ENCODE results near the gene FGD1.

DNA sequence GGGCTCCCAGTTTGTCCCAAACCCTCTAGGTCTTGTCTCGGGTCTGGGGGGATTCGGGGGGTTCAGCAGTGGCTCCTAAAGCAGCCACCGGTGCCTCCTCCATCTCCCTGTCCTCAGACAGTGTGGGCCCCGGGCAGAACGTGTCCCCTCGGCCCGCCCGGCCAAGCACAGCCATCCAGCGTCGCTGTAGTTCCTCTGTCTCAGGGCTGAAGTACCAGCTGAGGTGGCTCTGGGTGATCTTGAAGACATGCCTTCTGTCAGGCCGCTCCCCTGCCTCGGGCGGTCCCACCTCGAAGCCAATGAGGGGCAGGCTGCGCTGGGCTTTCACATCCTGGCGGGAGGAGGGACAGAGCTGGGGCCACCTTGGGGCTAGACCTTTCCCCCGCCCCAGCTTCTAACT lies 50.0 kb downstream of the FGD1 start:
- TF ChIP-seq, protein P1, sequence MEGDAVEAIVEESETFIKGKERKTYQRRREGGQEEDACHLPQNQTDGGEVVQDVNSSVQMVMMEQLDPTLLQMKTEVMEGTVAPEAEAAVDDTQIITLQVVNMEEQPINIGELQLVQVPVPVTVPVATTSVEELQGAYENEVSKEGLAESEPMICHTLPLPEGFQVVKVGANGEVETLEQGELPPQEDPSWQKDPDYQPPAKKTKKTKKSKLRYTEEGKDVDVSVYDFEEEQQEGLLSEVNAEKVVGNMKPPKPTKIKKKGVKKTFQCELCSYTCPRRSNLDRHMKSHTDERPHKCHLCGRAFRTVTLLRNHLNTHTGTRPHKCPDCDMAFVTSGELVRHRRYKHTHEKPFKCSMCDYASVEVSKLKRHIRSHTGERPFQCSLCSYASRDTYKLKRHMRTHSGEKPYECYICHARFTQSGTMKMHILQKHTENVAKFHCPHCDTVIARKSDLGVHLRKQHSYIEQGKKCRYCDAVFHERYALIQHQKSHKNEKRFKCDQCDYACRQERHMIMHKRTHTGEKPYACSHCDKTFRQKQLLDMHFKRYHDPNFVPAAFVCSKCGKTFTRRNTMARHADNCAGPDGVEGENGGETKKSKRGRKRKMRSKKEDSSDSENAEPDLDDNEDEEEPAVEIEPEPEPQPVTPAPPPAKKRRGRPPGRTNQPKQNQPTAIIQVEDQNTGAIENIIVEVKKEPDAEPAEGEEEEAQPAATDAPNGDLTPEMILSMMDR (IDR thresholded peaks at IDR 0.05): no peak
- TF ChIP-seq, protein P2, sequence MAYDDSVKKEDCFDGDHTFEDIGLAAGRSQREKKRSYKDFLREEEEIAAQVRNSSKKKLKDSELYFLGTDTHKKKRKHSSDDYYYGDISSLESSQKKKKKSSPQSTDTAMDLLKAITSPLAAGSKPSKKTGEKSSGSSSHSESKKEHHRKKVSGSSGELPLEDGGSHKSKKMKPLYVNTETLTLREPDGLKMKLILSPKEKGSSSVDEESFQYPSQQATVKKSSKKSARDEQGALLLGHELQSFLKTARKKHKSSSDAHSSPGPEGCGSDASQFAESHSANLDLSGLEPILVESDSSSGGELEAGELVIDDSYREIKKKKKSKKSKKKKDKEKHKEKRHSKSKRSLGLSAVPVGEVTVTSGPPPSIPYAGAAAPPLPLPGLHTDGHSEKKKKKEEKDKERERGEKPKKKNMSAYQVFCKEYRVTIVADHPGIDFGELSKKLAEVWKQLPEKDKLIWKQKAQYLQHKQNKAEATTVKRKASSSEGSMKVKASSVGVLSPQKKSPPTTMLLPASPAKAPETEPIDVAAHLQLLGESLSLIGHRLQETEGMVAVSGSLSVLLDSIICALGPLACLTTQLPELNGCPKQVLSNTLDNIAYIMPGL (CRISPR knock-in tag; IDR thresholded peaks at IDR 0.05): no peak
- no peak for TF ChIP-seq NFATC4 (CRISPR knock-in tag; IDR thresholded peaks at IDR 0.05)
- TF ChIP-seq, protein P3, sequence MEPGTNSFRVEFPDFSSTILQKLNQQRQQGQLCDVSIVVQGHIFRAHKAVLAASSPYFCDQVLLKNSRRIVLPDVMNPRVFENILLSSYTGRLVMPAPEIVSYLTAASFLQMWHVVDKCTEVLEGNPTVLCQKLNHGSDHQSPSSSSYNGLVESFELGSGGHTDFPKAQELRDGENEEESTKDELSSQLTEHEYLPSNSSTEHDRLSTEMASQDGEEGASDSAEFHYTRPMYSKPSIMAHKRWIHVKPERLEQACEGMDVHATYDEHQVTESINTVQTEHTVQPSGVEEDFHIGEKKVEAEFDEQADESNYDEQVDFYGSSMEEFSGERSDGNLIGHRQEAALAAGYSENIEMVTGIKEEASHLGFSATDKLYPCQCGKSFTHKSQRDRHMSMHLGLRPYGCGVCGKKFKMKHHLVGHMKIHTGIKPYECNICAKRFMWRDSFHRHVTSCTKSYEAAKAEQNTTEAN (CRISPR knock-in tag; IDR thresholded peaks at IDR 0.05): no peak
- TF ChIP-seq, protein P4, sequence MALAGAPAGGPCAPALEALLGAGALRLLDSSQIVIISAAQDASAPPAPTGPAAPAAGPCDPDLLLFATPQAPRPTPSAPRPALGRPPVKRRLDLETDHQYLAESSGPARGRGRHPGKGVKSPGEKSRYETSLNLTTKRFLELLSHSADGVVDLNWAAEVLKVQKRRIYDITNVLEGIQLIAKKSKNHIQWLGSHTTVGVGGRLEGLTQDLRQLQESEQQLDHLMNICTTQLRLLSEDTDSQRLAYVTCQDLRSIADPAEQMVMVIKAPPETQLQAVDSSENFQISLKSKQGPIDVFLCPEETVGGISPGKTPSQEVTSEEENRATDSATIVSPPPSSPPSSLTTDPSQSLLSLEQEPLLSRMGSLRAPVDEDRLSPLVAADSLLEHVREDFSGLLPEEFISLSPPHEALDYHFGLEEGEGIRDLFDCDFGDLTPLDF (CRISPR knock-in tag; IDR thresholded peaks at IDR 0.05): no peak

Data from WTC11 (cell line).